GM12874 (cell line): ENCODE data around the gene SMTNL1.

Experiments used
- TF ChIP-seq, protein P1 (sequence below): IDR thresholded peaks from 2 replicates; pipeline ENCODE4 v1.5.1; 2011; ENCODE audit warnings: low read depth, mild to moderate bottlenecking, control low read depth, low read length, moderate library complexity; ENCODE audit not compliant: insufficient read depth

SMTNL1 gene

DNA sequence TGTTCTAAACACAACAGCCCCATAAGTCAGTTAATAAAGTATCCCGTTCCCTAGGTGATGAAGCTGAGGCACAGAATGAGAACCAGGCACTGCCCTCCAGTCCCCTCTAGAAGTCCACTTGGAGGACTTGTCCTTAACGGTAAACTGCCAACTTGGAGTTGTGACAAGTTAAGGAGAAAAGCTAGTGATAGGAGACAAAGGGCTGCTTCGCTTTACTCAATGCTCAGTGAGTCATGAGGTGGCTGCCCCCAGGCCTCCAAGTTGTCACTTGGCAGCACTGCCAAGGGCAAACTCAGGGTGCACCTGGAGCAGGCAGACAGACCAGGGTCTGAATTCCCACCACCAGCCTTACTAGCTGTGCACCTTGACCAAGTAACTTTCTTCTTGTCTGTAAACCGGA, 35.4 kb upstream of the SMTNL1 start:
- TF ChIP-seq, protein P1, sequence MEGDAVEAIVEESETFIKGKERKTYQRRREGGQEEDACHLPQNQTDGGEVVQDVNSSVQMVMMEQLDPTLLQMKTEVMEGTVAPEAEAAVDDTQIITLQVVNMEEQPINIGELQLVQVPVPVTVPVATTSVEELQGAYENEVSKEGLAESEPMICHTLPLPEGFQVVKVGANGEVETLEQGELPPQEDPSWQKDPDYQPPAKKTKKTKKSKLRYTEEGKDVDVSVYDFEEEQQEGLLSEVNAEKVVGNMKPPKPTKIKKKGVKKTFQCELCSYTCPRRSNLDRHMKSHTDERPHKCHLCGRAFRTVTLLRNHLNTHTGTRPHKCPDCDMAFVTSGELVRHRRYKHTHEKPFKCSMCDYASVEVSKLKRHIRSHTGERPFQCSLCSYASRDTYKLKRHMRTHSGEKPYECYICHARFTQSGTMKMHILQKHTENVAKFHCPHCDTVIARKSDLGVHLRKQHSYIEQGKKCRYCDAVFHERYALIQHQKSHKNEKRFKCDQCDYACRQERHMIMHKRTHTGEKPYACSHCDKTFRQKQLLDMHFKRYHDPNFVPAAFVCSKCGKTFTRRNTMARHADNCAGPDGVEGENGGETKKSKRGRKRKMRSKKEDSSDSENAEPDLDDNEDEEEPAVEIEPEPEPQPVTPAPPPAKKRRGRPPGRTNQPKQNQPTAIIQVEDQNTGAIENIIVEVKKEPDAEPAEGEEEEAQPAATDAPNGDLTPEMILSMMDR, result no peak

DNA sequence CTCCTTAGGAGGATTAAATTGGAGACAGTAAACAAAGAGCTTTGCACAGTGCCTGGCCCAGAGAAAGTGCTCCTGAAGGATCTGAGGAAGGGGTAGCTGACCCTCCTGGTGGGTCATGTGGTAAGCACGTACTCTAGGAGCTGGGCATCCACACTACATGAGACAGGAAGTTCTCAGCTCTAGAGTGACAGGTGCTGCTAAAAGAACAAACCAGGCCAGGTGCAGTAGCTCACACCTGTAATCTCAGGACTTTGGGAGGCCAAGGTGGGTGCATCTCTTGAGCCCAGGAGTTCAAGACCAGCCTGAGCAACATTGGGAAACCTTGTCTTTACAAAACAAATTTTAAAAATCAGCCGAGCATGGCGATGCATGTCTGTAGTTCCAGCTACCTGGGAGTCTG, 35.0 kb upstream of the SMTNL1 start:
- TF ChIP-seq, protein P1, result no peak

DNA sequence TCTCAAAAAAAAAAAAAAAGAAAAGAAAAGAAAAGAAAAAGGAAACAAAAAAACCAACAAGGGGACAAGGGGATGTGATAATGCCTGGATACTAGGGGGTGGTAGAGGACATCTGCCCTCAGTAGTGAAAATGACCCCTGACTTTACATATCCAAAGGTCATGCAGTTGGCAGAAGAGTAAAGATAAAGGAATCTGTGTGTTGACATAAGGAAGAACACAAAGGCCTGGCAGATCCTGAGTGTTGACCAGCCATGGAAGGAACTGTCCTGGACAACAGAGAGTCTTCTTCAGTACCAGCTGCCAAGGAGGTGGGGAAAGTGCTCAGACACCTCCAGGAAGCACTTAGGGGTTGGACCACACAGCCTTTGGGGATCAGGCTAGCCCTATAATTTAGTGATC, 34.5 kb upstream of the SMTNL1 start:
- TF ChIP-seq, protein P1, result no peak

DNA sequence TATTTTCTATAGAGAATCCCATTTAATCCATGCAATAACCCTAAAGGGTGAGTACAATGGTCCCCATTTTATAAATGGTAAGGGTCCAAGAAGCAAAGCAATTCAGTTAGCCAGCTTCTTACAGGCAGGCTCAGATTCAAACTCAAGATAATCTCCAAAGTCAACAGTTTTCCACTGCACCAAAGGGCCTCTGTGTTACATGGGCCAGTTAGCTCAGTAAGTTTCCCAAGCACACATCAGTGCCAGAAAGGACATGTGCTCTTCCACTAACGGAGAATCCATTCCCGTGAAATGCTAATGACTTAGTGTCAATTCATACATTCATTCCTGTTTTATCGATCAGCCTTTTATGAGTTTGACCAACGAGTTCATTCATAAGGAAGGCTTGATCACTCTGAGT, 32.9 kb upstream of the SMTNL1 start:
- TF ChIP-seq, protein P1, result no peak

DNA sequence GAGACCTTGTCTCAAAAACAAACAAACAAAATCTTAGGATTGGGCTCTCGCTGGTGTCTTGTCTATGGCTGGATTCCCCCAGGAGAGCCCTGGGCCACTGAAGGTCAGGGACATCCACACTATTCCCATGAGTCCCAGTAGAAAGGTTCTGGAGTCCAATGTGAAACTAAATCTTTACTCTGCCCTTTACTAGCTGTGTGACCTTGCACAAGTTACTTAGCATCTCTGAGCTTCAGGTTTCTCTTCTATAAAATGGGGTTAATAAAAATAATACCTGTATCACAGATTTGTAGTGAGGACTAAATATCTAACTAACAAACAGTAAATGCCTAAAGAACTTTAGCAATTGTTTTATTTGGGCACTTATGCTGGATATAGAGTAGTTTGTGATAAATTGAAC, 30.9 kb upstream of the SMTNL1 start:
- TF ChIP-seq, protein P1, result no peak

DNA sequence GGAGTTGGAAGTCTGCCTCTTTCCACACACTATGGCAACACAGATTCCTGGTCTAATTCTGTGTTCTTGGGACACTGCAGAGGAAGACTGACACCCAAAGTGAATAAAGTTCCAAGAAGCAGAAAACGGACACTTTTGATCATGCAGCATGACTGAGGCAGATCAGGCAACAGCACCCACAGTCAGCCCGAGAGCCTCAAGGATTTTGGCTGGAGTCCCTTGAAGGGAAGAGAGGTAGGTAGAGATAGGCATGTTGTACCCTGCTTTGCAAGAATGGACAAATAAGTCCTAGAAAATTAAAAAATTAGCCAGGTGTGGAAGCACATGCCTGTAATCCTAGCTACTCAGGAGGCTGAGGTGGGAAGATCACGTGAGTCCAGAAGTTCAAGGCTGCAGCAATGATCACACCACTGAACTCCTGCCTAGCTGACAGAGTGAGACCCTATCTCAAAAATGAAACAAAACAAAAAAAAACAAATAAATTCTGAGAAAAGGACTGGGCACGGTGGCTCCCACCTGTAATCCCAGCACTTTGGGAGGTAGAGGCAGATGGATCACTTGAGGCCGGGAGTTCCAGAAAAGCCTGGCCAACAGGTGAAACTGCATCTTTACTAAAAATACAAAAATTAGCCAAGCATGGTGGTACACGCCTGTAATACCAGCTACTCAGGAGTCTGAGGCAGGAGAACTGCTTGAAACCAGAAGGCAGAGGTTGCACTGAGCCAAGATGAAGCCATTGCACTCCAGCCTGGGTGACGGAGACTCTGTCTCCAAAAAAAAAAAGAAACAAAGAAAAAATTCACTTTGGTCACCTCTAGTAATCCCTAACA, 28.8 kb upstream of the SMTNL1 start:
- TF ChIP-seq, protein P1, result no peak

DNA sequence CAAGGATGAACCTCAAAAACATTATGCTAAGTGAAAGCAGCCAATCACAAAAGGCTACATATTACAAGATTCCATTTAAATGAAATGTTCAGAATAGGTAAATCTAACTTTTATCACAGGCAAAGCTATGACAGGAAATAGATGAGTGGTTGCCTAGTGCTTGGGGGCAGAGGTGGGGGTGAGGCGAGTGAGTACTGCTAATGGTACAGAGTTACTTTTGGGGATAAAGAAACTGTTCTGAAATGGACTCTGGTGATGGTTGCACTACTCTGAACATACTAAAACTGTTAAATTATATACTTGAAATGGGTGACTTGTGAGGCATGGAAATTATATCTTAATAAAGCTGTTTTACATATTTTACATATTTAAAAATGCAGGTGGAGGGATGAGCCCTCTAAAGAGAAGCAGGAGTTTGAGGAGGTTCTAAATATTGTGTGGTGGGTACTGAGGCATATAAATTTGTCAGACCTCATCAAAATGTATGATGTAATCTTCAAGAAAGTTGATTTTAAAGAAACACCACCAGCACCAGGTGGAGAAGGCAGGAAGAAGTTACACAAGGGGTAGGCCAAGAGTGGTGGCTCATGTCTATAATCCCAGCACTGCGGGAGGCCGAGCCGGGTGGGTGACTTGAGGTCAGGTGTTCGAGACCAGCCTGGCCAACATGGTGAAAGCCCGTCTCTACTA, 25.5 kb upstream of the SMTNL1 start:
- TF ChIP-seq, protein P1, result no peak
